Activated naive CD4-positive, alpha-beta T cell treated with anti-CD3 and anti-CD28 coated beads, Interleukin-2, amount 50 U/mL, for 72 hours (primary cell): ENCODE data around the gene LHFPL2. TPM values are rescaled to one million over a fixed set of nuclear protein-coding genes. Genes with fewer than 3 reads are reported as not detected.

ENCODE experiments used
- ATAC-seq, 2 donors: fragments of 150-1000 bp; cut with Tn5 transposase; 2 replicates each; pipeline ENCODE4 v1.10.0; 2021; ENCODE audit warnings: mild to moderate bottlenecking in 2 of 2, moderate library complexity in 2 of 2
- DNase-seq, 2 donors: peaks; one replicate each; pipeline ENCODE4 v3.0.0; 2021 to 2022; ENCODE audit warnings: low spot score in 2 of 2
- H3K27ac Mint-ChIP-seq, 2 donors: one replicate each; pipeline ENCODE4 v1.8.0; 2022; ENCODE audit warnings: mild to moderate bottlenecking in 2 of 2, mixed read lengths in 2 of 2
- H3K36me3 Mint-ChIP-seq, 2 donors: one replicate each; pipeline ENCODE4 v1.8.0; 2022; ENCODE audit warnings: mixed read lengths in 2 of 2
- H3K9me3 Mint-ChIP-seq, 2 donors: one replicate each; pipeline ENCODE4 v1.8.0; 2022; ENCODE audit warnings: mixed read lengths in 2 of 2
- total RNA-seq, 2 donors: library from RNA; stranded (reverse); gene quantifications; one replicate each; pipeline ENCODE4 v1.2.3, GENCODE V29; 2022

The LHFPL2 gene
- total RNA-seq, 2 donors from 2014 or later, result 0.16 to 0.18 TPM

DNA sequence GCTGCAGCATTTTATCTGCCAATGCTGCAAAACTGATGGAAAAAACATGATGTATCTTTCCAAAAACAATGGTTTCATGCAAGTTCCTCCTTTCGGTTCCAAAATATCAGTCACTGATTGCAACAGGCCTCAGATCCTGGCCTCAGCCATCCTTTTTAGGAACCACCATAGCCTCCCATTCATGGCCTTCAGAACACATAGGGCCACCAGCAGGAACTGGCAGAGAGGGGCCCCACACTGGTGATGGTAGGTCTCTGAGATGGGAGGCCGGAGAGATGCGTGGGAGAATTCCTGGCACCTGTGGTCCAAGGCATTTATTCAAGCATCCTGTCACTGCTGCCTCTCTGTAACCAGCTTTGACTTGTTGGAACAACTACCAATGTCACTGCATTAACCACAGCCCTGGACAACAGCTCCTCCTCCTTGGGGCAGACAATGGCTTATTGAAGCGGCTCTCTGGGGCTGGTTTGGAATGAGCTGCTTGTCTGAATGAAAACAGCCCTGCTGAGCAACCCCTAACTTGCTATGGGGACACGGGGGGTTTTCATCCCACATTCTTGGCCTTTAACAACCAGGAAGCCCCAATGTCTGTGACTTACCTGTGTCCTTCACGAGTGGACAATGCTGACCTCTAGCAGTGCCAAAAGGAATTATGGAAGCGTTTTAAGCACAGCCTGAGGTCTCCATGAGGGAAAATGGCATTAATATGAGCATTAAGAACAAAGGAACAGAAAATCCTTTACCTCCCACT, 108.1 kb downstream of the LHFPL2 start:
- no peak overlapping the region for H3K27ac Mint-ChIP-seq
- no peaks in the 10 kb centered on the region for H3K9me3 Mint-ChIP-seq
- DNase-seq (no peak), ATAC-seq (no peak)
- H3K36me3 Mint-ChIP-seq, result no peaks in the 10 kb centered on the region

DNA sequence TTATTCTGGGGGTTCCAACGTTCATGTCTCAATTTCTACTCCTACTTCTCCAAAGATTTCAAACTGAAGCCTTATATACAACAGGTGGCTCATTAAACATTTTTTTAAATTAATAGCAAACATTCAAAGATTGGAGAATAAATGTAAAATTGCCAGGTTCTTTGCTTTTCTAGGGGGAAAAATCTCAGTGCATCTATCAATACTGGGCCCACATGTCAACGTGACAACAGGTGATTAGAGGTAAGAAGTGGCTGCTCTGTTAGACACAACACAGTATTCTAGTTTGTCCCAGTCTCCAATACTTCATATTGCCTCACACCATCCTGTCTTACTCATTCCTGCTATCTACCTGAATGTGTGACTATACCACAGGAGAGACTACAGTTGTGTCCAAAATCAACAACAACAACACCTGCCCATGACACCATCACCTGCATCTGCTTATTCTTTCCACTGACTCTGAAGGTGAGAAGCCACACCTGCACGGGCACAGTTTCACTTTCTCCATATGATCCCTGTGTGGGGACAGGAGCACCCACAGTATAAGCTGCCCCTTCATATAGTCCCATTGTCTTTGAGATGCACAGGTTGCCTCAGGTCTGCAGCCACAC, 110.2 kb downstream of the LHFPL2 start:
- H3K9me3 Mint-ChIP-seq, result no peaks in the 10 kb centered on the region
- H3K36me3 Mint-ChIP-seq, result no peaks in the 10 kb centered on the region
- H3K27ac Mint-ChIP-seq, result no peak overlapping the region
- ATAC-seq (no peak), DNase-seq (no peak)

DNA sequence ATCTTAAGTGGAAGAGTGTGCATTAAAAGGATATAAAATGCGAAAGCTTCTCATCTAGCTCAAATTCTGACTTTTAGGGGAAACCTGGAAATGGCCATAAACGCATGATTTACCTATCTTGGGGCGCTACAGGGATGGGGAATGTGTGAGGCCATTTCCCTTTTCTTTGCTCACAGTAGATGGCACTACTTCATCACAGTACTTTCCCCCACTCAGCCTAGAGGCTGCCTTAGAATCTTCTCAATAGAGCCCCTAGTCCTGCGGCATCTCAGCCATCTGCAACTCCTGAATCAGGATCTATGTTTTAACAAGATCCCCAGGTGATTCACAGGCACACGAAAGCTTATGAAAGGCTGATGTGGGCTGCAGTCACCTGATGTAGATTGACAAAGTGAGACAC, 110.8 kb downstream of the LHFPL2 start:
- Mint-ChIP-seq H3K27ac (no peak overlapping the region), H3K36me3 (no peaks in the 10 kb centered on the region), H3K9me3 (no peaks in the 10 kb centered on the region)
- DNase-seq, result no peak
- ATAC-seq, result no peak

DNA sequence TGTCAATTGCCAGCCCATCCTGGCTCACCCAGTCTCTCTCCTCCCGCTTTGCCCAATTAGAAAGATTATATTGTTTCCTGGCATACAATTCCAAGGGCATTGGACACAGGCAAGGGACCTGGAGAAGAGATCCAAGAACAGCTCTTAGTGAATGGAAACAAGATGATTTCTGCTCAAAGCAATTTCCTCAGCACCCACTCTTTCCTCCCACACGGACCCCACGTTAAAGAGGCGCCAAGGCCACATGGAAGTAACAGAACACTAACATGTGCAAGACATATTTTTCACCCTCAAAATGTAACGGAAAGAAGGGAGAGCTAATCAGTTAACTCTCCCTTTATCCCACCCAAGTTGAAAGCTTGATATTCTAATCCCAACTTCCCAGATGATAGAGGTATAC, 111.2 kb downstream of the LHFPL2 start:
- Mint-ChIP-seq H3K36me3 (no peaks in the 10 kb centered on the region), H3K27ac (no peak overlapping the region), H3K9me3 (no peaks in the 10 kb centered on the region)
- DNase-seq (no peak), ATAC-seq (no peak)

DNA sequence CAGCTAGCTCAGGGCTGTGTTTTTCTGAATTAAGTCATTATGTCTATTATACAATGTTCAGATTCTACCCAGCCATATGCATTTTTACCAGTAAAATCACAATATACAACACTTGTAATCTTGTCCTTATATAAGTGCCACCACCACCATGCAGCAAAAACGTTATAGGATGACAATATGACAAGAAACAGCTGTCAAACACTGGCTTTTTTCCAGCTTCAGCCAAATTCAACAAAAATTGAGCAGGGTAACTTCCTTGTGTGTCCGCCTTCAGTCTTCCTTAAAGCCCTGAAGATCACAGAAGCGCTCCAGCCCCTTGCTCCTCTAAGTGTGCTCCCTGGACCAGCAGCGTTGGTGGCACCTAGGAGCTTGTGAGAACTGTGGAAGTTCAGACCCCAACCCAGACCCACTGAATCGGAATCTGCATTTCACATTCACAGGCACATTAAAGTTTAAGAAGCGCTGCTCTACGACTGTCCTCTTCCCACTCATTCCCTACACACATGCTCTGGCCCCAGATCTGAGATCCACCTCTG, 111.8 kb downstream of the LHFPL2 start:
- Mint-ChIP-seq H3K27ac (no peak overlapping the region), H3K9me3 (no peaks in the 10 kb centered on the region), H3K36me3 (no peaks in the 10 kb centered on the region)
- ATAC-seq (no peak), DNase-seq (no peak)

DNA sequence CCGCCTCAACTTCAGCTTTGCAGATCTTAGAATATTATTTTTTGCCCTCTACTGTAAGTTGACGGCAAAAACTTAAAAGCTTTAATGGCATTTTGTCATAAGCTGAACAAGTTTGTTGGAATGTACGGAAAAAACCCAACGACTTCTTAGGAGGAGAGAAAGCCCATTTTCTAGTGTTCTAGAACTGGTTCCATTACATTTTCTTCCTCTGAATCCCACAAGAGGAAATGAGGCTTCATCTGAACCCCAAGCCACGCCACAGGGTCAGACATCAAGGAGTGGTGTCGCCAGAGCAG, 113.7 kb downstream of the LHFPL2 start:
- ATAC-seq (no peak), DNase-seq (no peak)
- H3K27ac Mint-ChIP-seq, result no peak overlapping the region
- no peaks in the 10 kb centered on the region for H3K36me3 Mint-ChIP-seq
- no peaks in the 10 kb centered on the region for H3K9me3 Mint-ChIP-seq

DNA sequence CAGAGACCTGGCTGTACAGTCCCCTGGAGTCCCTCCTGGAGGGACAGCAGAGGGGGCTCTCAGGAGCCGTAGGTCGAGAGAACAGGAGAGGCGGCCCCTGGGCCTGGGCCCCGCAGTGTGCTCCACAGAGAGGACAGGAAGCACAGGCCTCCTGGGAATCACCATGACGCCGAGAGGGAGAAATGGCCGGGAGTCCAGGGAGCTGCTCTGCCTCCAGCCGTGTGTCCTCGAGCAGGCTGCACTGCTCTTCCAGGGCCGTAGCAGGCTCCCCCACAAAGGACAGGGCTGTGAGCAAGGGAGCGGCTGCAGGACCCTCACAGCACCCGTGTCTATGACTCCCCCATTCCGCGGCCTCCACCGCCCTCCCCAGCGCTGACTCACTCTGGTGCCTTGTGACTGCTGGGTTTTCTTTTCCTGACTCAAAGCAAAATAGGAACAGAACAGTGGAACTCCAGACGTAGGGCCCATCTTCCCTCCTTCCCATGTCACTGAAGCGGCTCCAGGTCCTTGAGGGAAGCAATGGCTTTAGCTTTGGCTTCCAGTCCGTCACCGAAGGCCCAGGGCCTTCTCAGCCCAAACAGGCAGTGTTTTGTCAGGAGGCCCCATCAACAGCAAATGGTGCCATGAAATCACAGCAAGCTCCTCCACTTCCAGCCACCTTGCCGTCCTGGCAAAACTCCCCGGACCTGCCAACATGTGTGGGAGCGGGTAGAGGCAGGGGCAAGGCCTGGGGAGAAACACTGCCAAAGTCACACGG, 114.2 kb downstream of the LHFPL2 start:
- DNase-seq (no peak), ATAC-seq (no peak)
- H3K9me3 Mint-ChIP-seq, result no peaks in the 10 kb centered on the region
- H3K27ac Mint-ChIP-seq, result no peak overlapping the region
- H3K36me3 Mint-ChIP-seq, result no peaks in the 10 kb centered on the region

DNA sequence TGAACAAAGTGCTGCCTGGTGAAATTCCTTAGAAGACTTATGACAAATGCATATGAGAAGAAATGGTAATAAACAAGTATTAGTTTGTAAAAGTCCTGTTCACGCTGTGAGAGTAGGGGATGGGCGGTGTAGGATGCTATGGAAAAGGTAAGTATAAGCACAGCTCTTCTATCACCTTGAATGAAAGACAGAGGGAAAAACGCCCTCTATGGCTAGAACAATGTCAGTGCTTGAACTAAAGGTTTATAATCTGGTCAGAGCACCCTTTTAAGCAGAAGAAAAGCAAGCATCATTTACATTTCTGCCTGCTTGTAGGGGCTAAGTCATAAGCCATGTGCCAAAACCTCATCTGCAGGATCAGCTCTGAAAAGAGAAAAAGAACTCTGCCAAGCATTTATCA, 115.2 kb downstream of the LHFPL2 start:
- no peaks in the 10 kb centered on the region for H3K36me3 Mint-ChIP-seq
- ATAC-seq (no peak), DNase-seq (no peak)
- no peaks in the 10 kb centered on the region for H3K9me3 Mint-ChIP-seq
- H3K27ac Mint-ChIP-seq, result no peak overlapping the region

DNA sequence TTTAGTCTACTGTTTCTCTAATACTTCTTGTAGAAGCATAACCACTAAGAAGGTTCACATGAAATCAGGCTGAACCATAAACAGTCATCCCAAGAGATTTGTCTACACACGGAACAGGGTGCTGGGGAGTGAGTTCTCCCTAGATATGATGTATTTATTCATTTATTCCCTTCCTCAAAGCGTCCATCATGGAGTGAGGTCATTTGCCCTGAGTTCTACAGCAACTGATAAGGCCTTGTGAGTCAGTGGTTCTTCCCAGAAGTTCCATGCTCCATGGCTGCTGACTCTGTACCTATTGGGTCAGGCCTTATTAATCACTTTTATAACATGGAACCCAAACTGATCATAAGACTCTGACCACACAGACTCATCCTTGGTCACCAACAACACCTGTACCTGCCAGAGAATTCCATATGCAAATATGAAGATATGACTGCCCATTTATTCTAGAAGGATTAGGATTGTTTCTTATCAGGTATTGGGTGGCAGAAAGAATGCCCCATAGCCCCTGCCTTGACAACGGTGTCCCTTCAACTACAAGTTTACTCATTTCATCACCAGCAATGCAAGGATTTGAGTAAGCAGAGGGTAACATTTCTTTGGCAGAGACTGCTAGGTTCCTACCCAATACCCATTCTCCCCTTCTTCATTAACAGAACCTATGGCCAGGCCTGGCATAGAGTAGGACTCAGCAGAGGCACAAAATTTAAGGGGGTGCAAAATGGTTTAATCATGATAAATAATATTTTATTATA, 118.1 kb downstream of the LHFPL2 start:
- no peaks in the 10 kb centered on the region for H3K36me3 Mint-ChIP-seq
- DNase-seq (no peak), ATAC-seq (peak in 1 of 2 donors; percentile 9)
- H3K27ac Mint-ChIP-seq, result no peak overlapping the region
- no peaks in the 10 kb centered on the region for H3K9me3 Mint-ChIP-seq

DNA sequence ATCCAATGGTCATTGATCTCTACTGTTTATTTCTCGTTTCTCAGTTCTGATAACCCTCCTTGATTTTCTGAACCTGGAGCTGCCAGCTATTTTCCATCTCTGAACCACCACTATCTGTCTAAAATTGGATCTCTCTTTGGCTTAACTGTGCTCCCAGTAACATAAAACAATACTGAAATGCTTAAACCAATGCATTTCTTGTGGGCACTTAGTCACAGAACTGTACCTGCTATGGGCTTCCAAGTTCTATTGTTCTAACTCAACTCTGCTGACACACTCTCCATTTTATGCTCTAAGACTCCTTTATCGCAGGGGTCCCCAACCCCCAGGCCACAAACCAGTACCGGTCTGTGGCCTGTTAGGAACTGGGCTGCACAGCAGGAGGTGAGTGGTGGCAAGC, 120.6 kb downstream of the LHFPL2 start:
- H3K27ac Mint-ChIP-seq, result no peak overlapping the region
- H3K36me3 Mint-ChIP-seq, result no peaks in the 10 kb centered on the region
- H3K9me3 Mint-ChIP-seq, result no peaks in the 10 kb centered on the region
- ATAC-seq (peak in 1 of 2 donors; percentile 38), DNase-seq (no peak)

DNA sequence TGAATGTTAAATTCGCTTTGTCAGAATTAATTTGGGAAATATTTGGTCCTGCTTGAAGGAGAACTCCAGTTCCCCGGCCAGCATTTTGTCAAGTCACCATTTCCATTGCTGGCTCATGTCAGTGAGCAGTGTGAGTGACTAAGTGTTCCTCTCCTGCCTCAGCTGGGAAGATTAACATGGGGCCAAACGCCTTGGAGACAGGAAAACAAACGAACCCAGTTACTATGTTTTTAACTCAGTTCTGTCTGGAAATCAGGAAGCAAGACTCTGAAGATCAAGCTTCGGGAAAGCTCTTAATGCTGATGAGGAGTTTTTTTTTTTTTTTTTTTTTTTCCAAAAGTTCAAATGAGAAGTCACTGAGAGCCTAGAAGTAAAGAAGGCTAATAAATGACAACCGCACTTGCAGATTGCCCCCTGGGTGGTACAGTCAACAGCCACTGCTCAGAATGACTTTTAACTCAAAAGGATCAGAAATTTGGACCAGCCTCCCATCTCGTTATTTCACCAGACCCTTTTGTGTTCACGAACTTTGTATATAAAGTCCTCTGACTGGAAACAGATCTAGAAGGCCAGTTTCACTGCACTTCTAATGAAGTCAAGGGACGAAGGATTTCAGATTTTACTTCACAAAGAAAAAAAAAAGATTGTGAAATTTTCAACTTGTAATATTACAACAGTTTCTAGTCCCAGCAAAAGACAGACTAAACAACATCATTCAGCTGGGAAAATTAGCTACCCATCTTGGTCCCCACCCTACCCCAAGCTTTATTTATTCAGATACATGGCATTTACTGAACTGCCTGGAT, 121.3 kb downstream of the LHFPL2 start:
- H3K27ac Mint-ChIP-seq, result no peak overlapping the region
- H3K9me3 Mint-ChIP-seq, result no peaks in the 10 kb centered on the region
- ATAC-seq, result no peak
- DNase-seq, result no peak
- H3K36me3 Mint-ChIP-seq, result no peaks in the 10 kb centered on the region

DNA sequence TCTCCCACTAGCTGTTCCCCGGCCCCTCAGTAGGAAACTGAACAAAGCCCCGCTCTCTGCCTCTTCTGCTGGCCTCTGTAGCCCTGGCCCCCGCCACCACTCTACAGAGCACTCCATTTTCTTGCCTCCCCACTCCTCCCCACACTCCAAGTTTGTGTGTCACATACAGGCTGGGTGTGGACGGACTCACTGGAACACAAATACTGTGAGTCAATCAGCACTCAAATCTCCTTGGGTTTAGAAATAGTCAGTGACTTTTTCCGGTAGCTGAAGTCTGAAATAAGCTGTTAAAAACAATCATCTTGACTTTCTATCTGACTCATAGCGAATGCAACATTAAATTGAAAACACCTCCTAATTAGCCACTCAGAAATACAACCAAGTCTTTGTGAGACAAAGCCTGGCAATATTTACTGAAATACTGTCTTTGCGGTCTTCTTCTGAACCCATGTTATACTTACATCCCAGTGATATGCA, 122.5 kb downstream of the LHFPL2 start:
- Mint-ChIP-seq H3K9me3 (no peaks in the 10 kb centered on the region), H3K36me3 (no peaks in the 10 kb centered on the region), H3K27ac (peak overlapping the region in 1 of 2 donors; percentile 50)
- DNase-seq (no peak), ATAC-seq (peak in 1 of 2 donors; percentile 69)

DNA sequence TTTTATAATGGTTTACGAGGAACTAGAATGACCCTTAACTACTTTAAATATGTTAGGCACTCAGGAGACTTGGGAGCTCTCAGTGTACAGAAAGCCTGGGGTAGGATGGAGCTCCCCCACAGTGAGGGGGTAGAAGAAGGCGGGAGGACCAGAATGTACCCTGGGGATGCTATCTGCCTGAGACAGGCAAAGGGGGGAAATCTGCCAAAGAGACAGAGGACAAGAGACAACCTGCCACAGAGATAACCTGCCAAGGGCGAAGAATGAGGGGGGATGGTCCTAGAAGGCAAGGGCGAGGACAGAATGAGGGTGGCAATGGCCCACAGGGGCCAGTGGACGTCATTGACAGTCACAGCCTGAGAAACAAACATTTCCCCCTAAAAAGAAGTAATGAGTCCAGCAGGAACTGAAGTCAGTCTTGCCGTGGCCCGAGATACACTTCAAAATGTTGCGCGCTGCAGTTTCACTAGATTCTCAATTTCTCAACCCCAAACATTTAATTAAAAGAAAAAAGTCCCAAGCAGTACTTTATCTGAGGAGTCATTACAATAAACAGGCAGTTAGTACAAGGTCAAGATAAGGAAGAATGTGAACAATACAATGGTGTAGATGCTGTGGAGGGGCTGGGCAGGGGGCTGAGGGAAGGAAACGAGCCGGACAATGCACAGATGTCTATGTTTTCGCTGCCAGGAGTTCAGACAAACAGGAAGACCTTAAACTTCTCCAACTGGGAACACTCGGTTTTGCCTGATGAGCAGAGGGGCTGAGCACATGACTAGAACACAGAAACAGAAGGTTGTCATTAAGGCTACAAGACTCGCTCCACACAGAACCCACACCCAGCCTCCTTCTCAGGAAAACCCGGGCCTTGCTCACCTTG, 125.0 kb downstream of the LHFPL2 start:
- Mint-ChIP-seq H3K9me3 (no peaks in the 10 kb centered on the region), H3K27ac (no peak overlapping the region), H3K36me3 (no peaks in the 10 kb centered on the region)
- ATAC-seq, result no peak
- DNase-seq, result no peak

DNA sequence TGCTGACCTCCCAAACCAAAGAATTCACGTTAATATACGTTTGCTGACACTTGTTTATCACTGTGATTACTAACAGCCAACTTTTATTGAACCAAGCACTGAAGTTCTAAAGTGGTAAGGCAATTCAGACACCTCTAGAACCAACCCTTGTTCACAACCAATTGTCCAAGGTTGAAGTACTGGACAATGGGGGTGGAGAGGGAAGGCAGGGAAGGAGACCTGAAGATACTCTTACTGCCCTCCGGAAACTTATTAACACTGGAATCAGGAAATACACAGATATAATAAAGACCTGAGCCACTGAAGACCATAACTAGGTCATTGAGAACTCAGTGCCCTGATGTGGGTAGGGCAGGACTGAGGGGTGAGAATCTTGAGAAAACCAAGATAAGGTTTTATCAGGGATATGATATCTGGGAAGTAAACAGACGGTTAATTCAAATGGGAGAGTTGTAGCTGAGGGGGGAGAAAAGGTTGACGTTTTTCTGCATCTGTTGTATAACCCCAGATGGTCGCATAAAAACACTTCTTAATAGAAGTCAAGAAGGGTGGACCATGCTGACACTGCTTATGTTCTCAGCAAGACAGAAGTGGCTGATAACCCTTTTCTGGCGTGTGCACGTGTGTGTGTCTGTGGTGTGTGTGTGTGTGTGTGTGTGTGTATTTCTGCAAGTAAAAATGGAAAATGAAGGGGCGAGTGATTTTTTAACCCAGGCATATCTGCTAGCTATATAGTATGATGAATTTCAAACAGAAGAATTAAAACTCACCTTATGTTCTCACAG, 125.9 kb downstream of the LHFPL2 start:
- no peak for ATAC-seq
- Mint-ChIP-seq H3K27ac (no peak overlapping the region), H3K36me3 (no peaks in the 10 kb centered on the region), H3K9me3 (no peaks in the 10 kb centered on the region)
- no peak for DNase-seq

DNA sequence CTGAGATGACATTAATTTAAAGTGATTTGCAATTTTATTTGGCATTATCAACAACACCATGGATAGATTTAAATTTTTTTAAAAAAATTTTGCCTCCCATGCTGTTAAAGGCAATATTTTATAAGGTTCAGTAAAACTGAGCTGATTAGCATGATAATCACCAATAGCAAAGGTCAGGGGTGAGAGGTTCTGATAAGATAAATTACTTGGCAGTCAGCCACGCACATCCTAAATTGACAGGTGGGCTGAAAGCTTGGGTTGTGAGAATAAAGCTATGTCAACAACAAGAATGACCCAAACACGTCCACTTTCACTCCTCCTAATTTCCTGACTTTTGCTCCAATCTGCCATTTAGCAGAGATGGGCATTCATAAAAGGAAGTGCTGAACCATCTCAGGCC, 127.1 kb downstream of the LHFPL2 start:
- DNase-seq (no peak), ATAC-seq (no peak)
- Mint-ChIP-seq H3K36me3 (no peaks in the 10 kb centered on the region), H3K9me3 (no peaks in the 10 kb centered on the region), H3K27ac (no peak overlapping the region)
